OCI-LY3 (cell line): ENCODE measurements around the gene ARHGAP1.

Source experiments
- EZH2phosphoT487 ChIP-seq: fragments of 200-600 bp; shearing (Covaris generic); IDR thresholded peaks from 2 replicates; pipeline ENCODE4 v1.6.1; 2018; ENCODE audit warnings: antibody characterized with exemption, mixed run types, low read depth
- TF ChIP-seq, protein P1 (sequence below): fragments of 200-600, 300-600 bp; sonication (generic); IDR thresholded peaks from 2 replicates; pipeline ENCODE4 v1.5.1; 2014; ENCODE audit warnings: antibody characterized with exemption, low read length, low read depth

- TF ChIP-seq, protein P1, sequence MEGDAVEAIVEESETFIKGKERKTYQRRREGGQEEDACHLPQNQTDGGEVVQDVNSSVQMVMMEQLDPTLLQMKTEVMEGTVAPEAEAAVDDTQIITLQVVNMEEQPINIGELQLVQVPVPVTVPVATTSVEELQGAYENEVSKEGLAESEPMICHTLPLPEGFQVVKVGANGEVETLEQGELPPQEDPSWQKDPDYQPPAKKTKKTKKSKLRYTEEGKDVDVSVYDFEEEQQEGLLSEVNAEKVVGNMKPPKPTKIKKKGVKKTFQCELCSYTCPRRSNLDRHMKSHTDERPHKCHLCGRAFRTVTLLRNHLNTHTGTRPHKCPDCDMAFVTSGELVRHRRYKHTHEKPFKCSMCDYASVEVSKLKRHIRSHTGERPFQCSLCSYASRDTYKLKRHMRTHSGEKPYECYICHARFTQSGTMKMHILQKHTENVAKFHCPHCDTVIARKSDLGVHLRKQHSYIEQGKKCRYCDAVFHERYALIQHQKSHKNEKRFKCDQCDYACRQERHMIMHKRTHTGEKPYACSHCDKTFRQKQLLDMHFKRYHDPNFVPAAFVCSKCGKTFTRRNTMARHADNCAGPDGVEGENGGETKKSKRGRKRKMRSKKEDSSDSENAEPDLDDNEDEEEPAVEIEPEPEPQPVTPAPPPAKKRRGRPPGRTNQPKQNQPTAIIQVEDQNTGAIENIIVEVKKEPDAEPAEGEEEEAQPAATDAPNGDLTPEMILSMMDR: no peak
- no peak for TF ChIP-seq EZH2phosphoT487
Observed at GRCh38 chr11:46643986-46644385, 56.4 kb downstream of the ARHGAP1 start.
